K562 (cell line): Measurements from ENCODE around the gene MIF. TPM values are rescaled to one million over a fixed set of nuclear protein-coding genes. Genes with fewer than 3 reads are reported as not detected.
A peak's percentile ranks its signal among the peaks of the same experiment; 100 is the strongest.

Source experiments
- AFF1 ChIP-seq, 2 experiments: fragments of 450-650 bp; IDR thresholded peaks; 2 replicates each; pipeline ENCODE4 v1.6.1; 2018; ENCODE audit warnings: mild to moderate bottlenecking in 2 of 2, low read depth in 1 of 2; ENCODE audit not compliant: partially characterized antibody in 2 of 2
- ATF3 ChIP-seq, 2 experiments: fragments of 450-650 bp in 1 of 2; sonication (generic) in 1 of 2; formaldehyde crosslinking in 1 of 2; IDR thresholded peaks in 1 of 2; conservative IDR thresholded peaks in 1 of 2; 2 replicates each; pipeline versions ENCODE4 v1.6.1 to v1.8.1; 2016 to 2023; ENCODE audit warnings: mild to moderate bottlenecking in 2 of 2, moderate library complexity in 2 of 2, inconsistent platforms in 1 of 2, missing genetic modification reagents in 1 of 2
- CXXC5 ChIP-seq: fragments of 250-450 bp; sonication (Bioruptor Pico); IDR thresholded peaks from 2 replicates; pipeline ENCODE4 v1.8.0; 2022; ENCODE audit warnings: inconsistent platforms, mild to moderate bottlenecking, moderate library complexity
- FOXO4 ChIP-seq: fragments of 450-650 bp; formaldehyde crosslinking; IDR thresholded peaks from 2 replicates; pipeline ENCODE4 v1.4.0; 2020; ENCODE audit warnings: mild to moderate bottlenecking, moderate library complexity
- MCM7 ChIP-seq, 2 experiments: fragments of 450-650 bp; IDR thresholded peaks; 2 replicates each; pipeline ENCODE4 v1.6.1; 2016 to 2018
- MTF1 ChIP-seq: fragments of 250-450 bp; sonication (Bioruptor Pico); IDR thresholded peaks from 2 replicates; pipeline ENCODE4 v1.9.0; 2021; ENCODE audit warnings: moderate library complexity, mild to moderate bottlenecking, inconsistent platforms, borderline replicate concordance
- RB1 ChIP-seq: fragments of 450-650 bp; IDR thresholded peaks from 2 replicates; pipeline ENCODE4 v1.6.1; 2017; ENCODE audit warnings: low read depth, mild to moderate bottlenecking
- SPI1 ChIP-seq: IDR thresholded peaks from 2 replicates; pipeline ENCODE4 v1.6.1; 2011; ENCODE audit warnings: low read depth, low read length, control low read depth, borderline replicate concordance
- TCF7L2 ChIP-seq: fragments of 150-350 bp; IDR thresholded peaks from 2 replicates; pipeline ENCODE4 v1.6.1; 2016; ENCODE audit warnings: low read depth, mild to moderate bottlenecking, low read length, moderate library complexity
- TEAD4 ChIP-seq, 2 experiments: sonication (generic) in 1 of 2; formaldehyde crosslinking in 1 of 2; IDR thresholded peaks; 2 replicates each; pipeline versions ENCODE4 v1.6.1 to v1.8.0; 2012 to 2022; ENCODE audit warnings: borderline replicate concordance in 1 of 2, inconsistent platforms in 1 of 2, low read length in 1 of 2, mild to moderate bottlenecking in 1 of 2, missing genetic modification reagents in 1 of 2
- USF1 ChIP-seq: sonication (generic); formaldehyde crosslinking; IDR thresholded peaks from 2 replicates; pipeline ENCODE4 v1.9.0; 2022; ENCODE audit warnings: mild to moderate bottlenecking, missing genetic modification reagents
- ZKSCAN3 ChIP-seq: fragments of 250-450 bp; sonication (Bioruptor Pico); IDR thresholded peaks from 2 replicates; pipeline ENCODE4 v1.4.0; 2020
- ZNF134 ChIP-seq: fragments of 250-450 bp; sonication (Bioruptor Pico); conservative IDR thresholded peaks from 2 replicates; pipeline ENCODE4 v1.4.0; 2020
- polyA plus RNA-seq, 8 experiments: library from polyadenylated mRNA; depleted of rRNA in 4 of 8; stranded (reverse) in 5 of 8; unstranded in 3 of 8; fragments of >200 nt; fragmentation: Nextera tagmentation in 2 of 8; fragmentation: Illumina TruSeq in 1 of 8; extraction: Ambion mirVana in 2 of 8; extraction: Trizol in 1 of 8; gene quantifications; 2 replicates each; pipeline versions ENCODE4 v1.2.1 to v1.2.3, GENCODE V29; 2011 to 2014; ENCODE audit warnings: inconsistent platforms in 1 of 8, missing spikeins in 1 of 8
- total RNA-seq, 7 experiments: library from RNA; depleted of rRNA in 6 of 7; stranded (reverse); fragments of >200 nt in 6 of 7; fragmentation: Illumina TruSeq in 2 of 7; extraction: Trizol in 2 of 7; gene quantifications; 2 replicates each; pipeline versions ENCODE4 v1.2.1 to v1.2.3, GENCODE V29; 2011 to 2021; ENCODE audit warnings: low replicate concordance in 1 of 7

The MIF gene
- total and polyA plus RNA-seq, 9 of the 15 experiments (the other 6 are each of a cell fraction or from before 2014, with no cell fraction given), result 7.4 to 666 (median 193) TPM

- TF ChIP-seq USF1 (CRISPR knock-in tag) (no peak), TCF7L2 (no peak), CXXC5 (CRISPR knock-in tag) (peak; percentile 51), ZNF134 (no peak), AFF1 (IDR thresholded peaks at IDR 0.05; ENCODE audit: low read depth in 1 of 2, partially characterized antibody in 2 of 2) (no peak), ATF3 (IDR thresholded peaks at IDR 0.05) (no peak), ATF3 (CRISPR knock-in tag; conservative IDR thresholded peaks at IDR 0.05) (no peak), MCM7 (IDR thresholded peaks at IDR 0.05) (no peak), RB1 (peak; percentile 47; the same call in 1 of the 2 replicates), MTF1 (CRISPR knock-in tag) (no peak), FOXO4 (CRISPR knock-in tag) (no peak), TEAD4 (IDR thresholded peaks at IDR 0.05; ENCODE audit: low read length) (no peak), TEAD4 (CRISPR knock-in tag; IDR thresholded peaks at IDR 0.05; ENCODE audit: borderline replicate concordance) (no peak), SPI1 (peak; percentile 20; the same call in 1 of the 2 replicates), ZKSCAN3 (no peak)
These were observed at the start of gene MIF (continued) for GRCh38 chr22:23893945-23894709.
